Measurements from ENCODE around the gene CTH.
"Not testable (repeated sequence)": the region's sequence is repeated elsewhere in the genome, so short reads cannot be mapped to it uniquely, and the experiment has no call there.

CTH gene

DNA sequence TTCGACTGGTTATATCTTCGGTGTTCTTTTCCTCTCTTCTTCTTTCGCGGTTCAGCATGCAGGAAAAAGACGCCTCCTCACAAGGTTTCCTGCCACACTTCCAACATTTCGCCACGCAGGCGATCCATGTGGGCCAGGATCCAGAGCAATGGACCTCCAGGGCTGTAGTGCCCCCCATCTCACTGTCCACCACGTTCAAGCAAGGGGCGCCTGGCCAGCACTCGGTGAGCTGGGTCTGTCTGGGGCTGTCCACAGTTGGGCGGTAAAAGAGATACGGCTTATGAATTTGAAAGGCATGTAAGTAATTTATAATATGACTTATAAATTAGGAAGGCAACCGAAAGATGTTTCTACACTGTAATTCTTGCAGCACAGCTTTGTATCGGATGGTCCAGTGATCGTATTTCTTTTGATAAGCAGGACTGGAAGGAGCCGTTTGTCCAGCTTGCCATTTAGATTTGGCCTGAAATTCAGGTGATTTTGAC lies 334 bp downstream of the CTH start:
- no peak for DNase-seq

DNA sequence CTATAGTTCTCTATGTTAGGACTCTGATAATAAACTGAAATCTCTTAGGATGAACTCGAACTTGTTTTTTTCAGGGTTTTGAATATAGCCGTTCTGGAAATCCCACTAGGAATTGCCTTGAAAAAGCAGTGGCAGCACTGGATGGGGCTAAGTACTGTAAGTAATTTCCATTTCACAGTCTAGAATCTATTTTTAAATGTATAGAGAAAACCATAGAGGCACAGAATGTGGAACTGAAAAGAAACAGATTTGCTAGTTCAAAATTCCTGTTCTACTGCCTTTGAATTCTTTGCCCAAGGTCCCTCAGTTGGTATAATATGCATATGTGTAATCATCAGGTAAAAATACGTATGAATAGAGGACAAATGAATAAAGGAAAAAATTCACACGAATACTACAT lies 4.8 kb downstream of the CTH start:
- no peak for DNase-seq

GRCh38 chr1:70418973-70419734 lies 8.1 kb downstream of the CTH start:
- DNase-seq, result not testable (repeated sequence)

GRCh38 chr1:70420320-70420719 lies 9.3 kb downstream of the CTH start:
- no peak for DNase-seq

GRCh38 chr1:70426154-70427131 lies 15.4 kb downstream of the CTH start:
- no peak for DNase-seq

DNA sequence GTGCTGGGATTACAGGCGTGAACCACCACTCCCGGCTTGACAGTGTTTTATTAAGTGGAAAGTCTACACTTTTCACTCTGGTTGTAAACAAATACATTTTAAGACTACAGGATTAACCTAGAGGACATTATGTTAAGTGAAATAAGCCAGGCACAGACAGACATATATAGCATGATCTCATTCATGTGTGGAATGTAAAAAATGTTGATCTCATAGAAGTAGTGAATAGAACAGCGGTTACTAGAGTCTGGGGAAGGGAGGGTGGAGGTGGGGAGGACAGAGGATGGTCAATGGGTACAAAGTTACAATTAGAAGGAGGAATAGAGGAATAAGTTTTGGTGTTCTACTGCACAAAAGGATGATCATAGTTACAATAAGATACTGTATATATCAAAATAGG lies 16.9 kb downstream of the CTH start:
- no peak for DNase-seq

GRCh38 chr1:70429219-70429618 lies 18.2 kb downstream of the CTH start:
- DNase-seq, result no peak

DNA sequence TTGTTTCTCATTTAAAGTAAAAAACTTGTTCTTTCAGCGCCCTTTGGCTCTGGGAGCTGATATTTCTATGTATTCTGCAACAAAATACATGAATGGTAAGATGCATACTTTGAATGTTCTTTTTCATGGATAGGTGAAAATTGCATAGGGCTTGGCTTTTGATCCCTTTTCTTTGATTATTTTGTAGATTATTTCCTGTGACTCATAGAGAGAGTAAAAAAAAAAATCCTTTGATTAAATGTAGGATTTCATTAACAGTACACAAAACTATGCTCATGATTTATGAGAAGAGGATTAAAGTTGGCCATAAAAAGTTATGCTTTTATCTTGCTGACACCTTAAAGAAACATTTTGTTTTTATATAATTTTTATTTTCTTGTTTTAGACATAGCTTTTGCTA lies 18.7 kb downstream of the CTH start:
- DNase-seq, result no peak

GRCh38 chr1:70431317-70431716 lies 20.2 kb downstream of the CTH start:
- DNase-seq, result no peak

GRCh38 chr1:70431874-70432273 lies 20.8 kb downstream of the CTH start:
- no peak for DNase-seq

DNA sequence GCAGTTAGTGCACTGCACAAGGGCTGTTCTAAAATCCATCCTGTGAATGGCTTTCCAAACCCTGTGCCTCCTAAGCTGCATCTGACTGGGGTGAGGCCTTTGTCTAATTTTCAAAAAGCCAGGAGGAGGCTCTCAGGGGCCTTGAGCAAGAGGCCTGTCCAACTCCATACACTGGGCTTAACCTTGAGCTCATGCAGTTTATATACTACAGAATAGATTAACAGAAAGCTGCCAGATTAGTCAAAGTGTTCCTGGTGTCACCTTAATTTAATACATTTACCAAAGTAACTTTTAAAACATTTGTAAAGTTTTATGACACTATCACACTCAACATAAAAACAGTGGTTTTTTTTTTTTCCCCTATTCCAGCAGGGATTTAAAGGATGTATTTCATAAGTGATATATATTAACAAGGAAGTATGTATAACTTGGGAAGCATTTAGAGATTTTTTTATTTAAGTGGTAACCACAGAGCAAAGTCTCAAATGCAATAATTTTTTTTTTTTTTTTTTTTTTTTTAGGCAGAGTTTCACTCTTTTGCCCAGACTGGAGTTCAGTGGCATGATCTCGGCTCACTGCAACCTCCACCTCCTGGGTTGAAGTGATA lies 23.3 kb downstream of the CTH start:
- no peak for DNase-seq

- DNase-seq, result no peak
Observed at GRCh38 chr1:70436622-70437251, 25.7 kb downstream of the CTH start.

- no peak for DNase-seq
Observed at GRCh38 chr1:70438529-70438928, 27.5 kb downstream of the CTH start.

- DNase-seq, result no peak
Observed at GRCh38 chr1:70440642-70441391, 29.7 kb downstream of the CTH start.

DNA sequence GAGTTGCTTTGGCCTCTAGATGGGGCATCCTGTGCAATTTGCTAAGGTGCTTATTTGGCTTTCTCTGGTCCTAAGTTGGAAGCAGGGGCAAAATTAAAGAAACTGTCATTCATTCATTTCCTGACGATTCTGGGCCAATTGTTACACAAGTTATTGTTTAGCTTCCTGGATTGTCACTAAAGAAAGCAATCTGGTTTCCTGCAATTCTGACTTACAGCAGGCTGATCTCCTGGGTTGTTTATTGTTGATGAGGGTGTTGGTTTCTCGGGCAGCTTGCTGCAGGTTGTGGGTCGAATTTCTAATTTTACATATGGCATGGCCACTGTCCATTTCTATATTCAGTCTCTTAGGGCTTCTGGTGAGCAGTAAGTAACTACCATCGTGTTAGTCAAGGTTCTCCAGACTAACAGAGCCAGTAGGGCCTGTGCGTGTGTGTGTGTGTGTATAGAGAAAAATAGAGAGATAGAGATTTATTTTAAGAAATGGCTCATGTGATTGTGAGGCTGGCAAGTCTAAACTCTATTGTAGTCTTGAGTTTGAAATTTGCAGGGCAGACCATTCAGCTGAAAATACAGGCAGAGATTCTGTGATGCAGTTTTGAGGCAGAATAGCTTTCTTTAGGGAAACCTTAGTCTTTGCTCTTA lies 30.4 kb downstream of the CTH start:
- no peak for DNase-seq

DNA sequence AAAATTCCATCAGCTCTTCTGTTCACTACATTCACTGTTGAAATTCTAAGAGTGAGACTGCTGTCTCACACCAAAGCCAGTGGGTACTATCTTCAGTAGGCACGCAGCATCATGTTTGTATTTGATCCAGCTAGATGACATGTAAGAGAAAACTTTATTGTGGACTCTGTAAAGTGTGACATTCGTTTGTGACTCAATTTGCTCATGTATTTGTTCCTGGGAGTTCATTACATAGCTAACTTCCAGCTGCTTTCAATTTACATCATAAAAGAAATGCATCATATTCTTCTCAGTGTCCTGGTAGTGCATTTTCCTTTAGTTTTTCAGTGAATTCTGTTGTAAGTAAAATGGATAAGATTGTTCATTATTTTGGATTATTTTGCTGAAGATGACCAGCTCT lies 31.4 kb downstream of the CTH start:
- DNase-seq, result no peak

GRCh38 chr1:70443739-70444138 lies 32.7 kb downstream of the CTH start:
- no peak for DNase-seq

- no peak for DNase-seq
Observed at GRCh38 chr1:70449049-70449448, 38.0 kb downstream of the CTH start.

DNA sequence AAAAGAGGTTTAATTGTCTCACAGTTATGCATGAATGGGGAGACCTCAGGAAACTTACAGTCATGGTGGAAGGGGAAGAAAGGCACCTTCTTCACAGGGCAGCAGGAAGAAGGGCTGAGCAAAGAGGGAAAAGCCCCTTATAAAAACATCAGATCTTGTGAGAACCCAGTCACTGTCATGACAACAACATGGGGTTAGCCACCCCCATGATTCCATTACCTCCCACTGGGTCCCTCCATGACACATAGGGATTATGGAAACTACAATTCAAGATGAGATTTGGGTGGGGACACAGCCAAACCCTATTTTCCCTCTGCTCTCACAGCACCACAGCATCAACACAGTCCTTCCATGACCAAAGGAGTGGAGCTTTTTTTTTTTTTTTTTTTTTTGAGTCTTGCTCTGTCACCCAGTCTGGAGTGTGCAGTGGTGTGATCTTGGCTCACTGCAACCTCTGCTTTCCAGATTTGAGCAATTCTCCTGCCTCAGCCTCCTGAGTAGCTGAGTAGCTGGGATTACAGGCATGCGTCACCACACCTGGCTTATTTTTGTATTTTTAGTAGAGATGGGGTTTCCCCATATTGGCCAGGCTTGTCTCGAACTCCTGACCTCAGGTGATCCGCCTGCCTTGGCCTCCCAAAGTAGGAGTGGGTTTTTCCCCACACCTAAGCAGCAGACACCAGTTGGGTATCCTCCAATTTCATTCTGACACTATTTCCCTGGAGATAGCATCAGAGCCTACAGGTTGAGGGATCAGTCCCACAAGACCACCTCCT lies 41.3 kb downstream of the CTH start:
- DNase-seq, result peak; percentile 13 to 21

DNA sequence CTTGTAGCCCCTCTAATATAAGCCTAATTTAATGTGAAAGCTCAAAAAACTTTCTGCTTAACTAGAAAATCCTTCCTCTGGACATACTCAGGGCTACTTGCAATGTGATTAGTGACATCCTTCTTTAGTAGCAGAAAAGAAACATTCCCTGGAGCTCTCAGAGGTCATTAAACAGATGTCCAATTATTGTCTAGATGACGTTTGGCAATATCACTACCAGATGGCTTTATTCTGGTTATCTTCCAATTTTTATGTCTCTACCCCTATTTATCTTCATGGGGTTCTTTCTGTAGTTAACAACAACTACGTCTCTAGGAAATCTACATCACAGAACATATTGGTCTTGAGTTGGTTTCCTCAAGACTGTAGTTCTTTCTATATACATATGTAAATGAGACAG lies 44.2 kb downstream of the CTH start:
- no peak for DNase-seq

- DNase-seq, result no peak
Observed at GRCh38 chr1:70458131-70458530, 47.1 kb downstream of the CTH start.
